ENCODE data around the gene OPA3.

Gene OPA3

GRCh38 chr19:45597425-45598111 lies 13.0 kb upstream of the OPA3 start:
- no peak for DNase-seq

- DNase-seq = no peak
These were observed 11.2 kb upstream of the OPA3 start for GRCh38 chr19:45595814-45596213.

- no peak for DNase-seq
These were observed 8.9 kb upstream of the OPA3 start for GRCh38 chr19:45593520-45593919.

- DNase-seq = no peak
These were observed 7.8 kb upstream of the OPA3 start for GRCh38 chr19:45592366-45592765.

- no peak for DNase-seq
These were observed 7.0 kb upstream of the OPA3 start for GRCh38 chr19:45591638-45592005.

- no peak for DNase-seq
These were observed 6.5 kb upstream of the OPA3 start for GRCh38 chr19:45591004-45591637.

GRCh38 chr19:45590300-45591003 lies 5.8 kb upstream of the OPA3 start:
- no peak for DNase-seq

GRCh38 chr19:45589768-45590167 lies 5.2 kb upstream of the OPA3 start:
- no peak for DNase-seq

- DNase-seq = no peak
These were observed 3.3 kb upstream of the OPA3 start for GRCh38 chr19:45587873-45588272.

- DNase-seq = no peak
These were observed 566 bp upstream of the OPA3 start for GRCh38 chr19:45585158-45585577.

GRCh38 chr19:45581576-45581975 lies 3.0 kb downstream of the OPA3 start:
- no peak for DNase-seq

GRCh38 chr19:45578861-45579260 lies 5.7 kb downstream of the OPA3 start:
- no peak for DNase-seq

- no peak for DNase-seq
These were observed 7.3 kb downstream of the OPA3 start for GRCh38 chr19:45577111-45577905.

GRCh38 chr19:45576682-45577081 lies 7.9 kb downstream of the OPA3 start:
- DNase-seq = no peak

GRCh38 chr19:45575216-45575615 lies 9.4 kb downstream of the OPA3 start:
- DNase-seq = no peak

GRCh38 chr19:45574526-45574925 lies 10.1 kb downstream of the OPA3 start:
- no peak for DNase-seq

- DNase-seq = no peak
These were observed 13.0 kb downstream of the OPA3 start for GRCh38 chr19:45571457-45572220.

- no peak for DNase-seq
These were observed 14.8 kb downstream of the OPA3 start for GRCh38 chr19:45569619-45570421.

- DNase-seq = no peak
These were observed 15.9 kb downstream of the OPA3 start for GRCh38 chr19:45568732-45569131.

- DNase-seq = no peak
These were observed 17.0 kb downstream of the OPA3 start for GRCh38 chr19:45567609-45568008.

GRCh38 chr19:45564131-45564780 lies 20.3 kb downstream of the OPA3 start:
- DNase-seq = no peak

Data from activated gamma-delta T cell (primary cell).